GM18526 (cell line): ENCODE measurements around the gene RTEL1.

Experiments used
- POLR2A ChIP-seq: IDR thresholded peaks from 3 replicates; pipeline ENCODE4 v1.6.1; 2011; ENCODE audit not compliant: insufficient read length; ENCODE audit errors: extremely low read depth

The RTEL1 gene

DNA sequence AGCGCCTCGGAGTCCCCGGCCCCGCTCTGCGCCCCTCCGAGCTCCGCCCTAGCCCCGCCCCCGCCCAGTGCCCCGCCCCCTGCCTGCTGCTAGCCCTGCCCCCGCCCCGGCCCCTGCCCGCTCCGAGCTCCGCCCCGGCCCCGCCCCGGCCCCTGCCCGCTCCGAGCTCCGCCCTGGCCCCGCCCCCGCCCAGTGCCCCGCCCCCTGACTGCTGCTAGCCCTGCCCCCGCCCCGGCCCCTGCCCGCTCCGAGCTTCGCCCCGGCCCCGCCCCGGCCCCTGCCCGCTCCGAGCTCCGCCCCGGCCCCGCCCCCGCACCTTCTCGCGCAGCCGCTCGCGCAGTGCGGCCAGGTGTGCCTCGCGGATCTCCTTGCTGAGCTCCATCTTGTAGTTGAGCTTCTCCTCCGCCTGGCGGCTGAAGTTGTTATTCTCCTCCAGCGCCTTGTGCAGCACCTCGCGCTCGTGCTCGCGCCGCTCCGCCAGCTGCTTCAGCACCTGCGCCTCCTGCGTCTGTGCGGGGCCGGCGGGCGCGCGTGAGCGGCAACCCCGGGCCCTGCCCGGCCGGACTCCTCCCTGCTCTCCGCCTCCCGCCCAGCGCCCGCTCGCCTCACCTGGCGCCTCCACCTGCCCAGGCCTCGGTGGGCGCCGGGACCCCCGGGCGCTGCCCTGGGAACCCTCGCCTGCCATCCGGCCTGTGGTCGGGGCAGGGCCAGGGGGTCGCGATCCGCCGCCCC, 16.2 kb upstream of the RTEL1 start:
- no peak for TF ChIP-seq POLR2A

DNA sequence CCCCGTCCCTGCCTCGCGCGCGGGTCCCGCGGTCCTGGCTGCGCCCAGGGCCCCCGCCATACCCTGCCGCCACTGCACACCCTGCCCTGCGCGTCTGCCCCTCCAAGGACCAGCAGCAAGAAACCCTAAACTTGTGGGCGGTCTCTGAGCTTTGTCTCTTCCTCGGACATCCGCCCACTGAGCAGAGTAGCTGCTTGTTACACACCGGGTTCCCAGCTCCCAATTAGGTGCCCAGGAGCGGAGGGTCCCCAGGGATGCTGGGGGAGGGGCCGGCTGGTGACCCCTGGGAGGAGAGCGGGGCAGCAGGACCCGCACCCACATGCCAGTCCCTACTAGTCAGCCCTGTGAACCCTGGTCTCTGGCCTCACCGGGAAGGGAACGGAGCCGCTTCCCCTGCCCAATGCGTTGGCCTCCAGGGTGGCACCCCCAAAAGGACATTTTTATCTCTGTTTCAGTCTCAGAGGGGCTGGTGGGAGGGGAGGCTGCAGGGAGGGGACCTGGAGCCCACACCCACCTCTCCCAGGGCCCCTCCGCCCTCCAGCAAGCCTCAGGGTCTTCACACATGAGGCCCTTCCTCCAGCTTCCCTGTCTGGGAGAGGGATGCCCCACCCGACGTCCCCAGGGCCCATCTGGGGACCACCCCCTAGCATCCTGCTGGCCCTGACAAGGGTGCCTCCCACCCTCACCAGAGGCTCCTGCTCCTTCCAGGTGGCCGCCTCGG, 15.4 kb upstream of the RTEL1 start:
- no peak for TF ChIP-seq POLR2A

DNA sequence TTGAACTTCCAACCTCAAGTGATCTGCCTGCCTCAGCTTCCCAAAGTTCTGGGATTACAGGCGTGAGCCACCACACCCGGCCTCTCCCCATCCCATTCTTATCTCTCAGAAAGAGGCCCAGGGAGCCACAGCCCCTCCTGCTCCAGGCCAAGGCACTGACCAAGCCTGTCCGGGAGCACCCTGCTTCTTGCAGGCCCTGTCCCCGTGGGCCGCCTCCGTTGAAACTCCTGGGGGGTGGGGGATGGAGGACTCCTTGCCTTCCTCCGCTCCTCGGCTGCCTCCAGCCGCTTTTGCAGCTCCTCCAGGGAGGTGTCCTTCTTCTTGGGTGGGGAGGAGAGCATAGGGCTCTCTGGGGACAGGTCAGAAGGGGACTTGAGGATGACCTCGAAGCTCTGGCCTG, 14.6 kb upstream of the RTEL1 start:
- TF ChIP-seq POLR2A, result no peak

DNA sequence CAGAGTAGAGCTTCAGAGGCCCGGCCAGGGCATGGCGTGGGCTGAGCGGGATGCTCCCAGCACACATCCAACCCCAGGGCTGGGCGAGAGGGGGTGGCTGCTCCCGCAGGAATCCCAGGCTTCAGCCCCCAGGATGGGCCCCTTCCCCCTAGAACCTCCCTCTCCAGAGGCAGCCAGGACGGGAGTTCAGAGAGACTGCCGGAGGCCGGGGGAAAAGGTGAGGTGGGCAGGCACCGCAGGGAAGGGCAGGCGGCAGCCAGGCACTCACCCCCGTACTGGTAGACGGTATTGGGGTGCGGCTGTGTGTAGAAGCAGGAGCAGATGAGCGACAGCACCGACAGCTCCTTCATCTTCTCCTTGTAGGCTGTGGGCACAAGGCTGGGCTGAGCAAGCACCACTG, 14.2 kb upstream of the RTEL1 start:
- no peak for TF ChIP-seq POLR2A

DNA sequence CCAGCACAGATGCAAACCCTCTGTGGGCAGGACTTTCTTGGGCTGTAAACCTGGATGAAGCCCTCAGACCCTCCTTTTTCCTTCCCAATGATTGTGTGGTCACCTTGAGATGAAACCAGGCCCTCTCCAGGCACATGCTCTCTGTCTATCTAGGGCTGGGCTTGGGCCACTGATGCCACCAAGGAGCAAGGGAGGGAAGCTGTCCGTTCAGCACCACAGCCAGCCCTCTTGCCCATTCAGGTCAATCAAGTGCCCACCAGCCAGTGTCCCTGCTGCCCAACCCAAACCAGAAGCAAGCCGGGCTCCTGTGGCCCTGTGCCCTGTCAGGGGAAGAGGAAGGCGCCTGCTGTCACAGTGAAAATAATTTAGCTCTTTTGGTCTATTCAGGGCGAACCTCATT, 12.9 kb upstream of the RTEL1 start:
- TF ChIP-seq POLR2A, result no peak

DNA sequence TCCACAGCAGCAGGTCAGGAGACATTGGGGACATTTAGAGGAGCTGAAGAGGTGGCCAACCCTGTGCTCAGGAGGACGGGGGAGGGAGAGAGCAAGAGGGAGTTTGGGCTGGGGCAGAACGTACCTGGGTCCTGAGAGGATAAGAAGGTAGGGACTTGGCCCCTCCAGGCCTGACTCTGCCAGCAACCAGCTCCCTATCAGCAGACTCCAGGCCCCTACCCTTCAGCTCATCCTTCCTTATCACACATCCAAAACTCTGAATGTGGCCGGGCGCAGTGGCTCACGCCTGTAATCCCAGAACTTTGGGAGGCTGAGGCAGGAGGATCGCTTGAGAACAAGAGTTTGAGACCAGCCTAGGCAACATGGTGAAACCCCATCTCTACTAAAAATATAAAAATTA, 9.9 kb upstream of the RTEL1 start:
- no peak for TF ChIP-seq POLR2A

DNA sequence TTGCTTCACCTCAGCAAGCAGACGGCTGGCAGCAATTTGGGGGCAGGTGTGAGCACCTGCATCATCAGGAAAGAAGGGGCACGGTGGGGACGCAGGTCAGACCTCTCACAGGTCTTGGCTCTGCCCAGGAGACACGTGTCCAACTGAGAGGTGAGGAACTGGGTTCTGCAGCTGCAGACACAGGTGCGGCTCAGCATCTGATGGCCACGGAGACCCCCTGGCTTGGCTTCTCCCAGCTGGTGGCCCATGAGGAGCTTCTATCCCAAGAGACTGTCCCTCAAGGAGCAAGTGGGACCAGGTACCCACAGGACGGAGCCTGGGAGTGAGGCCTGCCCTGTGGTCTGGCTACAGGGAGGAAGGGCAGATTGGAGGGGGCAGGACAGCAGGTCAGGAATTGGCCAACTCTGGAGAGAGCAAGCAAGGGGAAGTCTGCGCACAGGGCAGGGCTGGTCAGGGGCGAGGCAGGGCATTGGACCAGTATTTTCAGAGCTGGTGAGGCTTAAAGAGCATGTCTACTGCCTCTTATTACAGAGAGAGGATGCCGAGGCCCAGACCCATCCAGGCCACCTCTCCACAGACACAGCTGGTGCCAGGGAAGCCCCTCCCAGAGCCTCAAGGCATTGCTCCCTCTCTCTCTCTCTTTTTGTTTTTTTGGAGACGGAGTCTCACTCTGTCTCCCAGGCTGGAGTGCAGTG, 9.1 kb upstream of the RTEL1 start:
- no peak for TF ChIP-seq POLR2A

DNA sequence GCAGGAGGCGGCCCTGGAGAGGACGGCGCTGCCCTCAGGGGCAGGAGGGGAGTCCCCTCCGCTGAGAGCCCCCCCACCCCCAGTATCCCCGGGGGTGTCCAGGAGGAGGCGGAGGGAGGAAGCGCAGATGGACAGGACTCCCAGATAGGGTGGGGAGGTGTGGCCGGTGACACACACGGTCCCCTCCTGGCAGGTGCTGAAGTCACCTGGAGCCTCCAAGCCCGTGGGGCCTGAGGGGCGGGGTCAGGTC, 6.2 kb upstream of the RTEL1 start:
- no peak for TF ChIP-seq POLR2A

DNA sequence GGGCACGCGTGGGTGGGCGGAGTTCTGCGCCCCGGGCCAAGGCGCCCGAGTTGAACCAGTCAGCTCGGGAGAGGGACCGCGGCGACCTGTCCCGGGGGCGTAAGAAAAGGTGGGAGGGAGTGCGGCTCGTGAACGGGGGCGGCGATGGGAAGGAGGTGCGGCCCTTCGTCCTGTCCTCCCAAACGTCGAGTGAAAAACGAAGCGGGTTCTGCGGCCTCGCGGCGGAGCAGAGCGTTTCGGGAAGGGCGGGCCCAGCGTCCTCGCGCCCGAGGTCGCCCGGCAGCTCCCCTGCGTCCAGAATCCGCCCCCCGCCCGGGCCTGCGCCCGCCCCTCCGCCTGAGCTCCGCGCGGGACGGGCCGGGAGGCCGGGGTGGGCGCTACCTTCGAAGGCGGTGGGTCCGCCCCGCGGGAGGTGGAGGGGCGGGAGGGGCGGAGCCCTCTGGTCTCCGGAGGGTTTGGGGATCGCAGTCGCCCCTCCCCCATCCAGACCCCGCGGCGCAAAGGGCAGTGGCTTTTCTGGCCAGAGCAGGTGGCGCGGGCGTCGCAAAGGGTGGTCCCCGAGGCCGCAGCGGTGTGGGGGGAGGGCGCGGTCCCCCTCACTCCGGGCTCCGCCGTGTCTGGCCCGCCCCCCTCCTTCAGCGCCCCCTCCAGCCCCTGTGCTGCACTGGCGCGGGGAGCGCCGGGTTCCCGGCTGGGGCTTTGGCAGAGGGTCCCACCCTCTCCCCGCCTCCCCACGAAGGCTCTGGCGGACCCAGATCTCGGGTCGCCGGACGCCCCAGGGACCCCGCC, 5.7 kb upstream of the RTEL1 start:
- TF ChIP-seq POLR2A, result no peak

DNA sequence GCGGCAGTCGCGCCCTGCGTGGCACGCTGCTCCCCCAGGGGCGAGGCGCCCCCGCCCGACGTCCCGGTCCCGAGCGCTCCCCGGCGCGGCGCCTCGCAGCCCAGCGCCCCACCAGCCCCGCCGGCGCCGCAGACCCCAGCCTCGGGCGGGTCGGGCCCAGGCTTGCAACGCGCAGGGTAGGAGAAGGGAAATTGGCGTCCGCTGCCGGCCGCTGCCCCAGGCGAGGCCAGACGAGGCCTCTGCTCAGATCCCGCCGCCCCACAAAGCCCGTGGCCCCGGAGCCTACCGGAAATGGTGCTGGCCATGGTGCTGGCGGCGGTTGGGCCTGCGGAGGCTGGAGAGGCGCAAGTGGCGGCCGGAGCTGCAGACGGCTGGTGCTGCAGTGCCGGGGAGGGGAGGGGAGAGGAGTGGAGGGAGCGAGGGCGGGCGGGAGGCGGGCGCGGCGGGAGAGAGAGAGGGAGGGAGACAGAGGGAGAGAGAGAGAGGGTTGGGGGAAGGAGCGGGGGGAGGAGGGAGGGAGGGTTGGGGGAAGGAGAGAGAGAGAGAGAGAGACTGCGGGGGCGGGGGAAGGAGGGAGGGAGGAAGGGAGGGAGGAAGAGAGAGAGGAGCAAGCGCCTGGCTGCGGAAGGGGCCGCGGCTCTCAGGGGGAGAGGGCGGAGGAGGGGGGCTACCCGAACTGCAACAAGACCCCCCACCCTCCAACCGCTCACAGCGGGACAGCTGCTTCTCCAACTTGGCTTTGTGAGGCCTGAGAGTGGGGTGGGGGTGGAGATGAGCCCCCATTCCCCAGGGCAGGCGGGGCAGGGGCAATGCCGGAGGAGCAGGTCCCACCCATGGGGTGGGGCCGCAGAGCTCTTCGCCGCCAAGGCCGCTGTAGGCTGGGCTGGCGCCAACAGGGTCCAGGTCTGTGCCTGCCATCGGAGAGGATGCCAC, 4.8 kb upstream of the RTEL1 start, which contains the start of gene STMN3:
Gene STMN3 (minus strand): TSS at position 384 of the 933 bp plus-strand sequence. CDS start 79 bp downstream, at position 305.
- no peak for TF ChIP-seq POLR2A

DNA sequence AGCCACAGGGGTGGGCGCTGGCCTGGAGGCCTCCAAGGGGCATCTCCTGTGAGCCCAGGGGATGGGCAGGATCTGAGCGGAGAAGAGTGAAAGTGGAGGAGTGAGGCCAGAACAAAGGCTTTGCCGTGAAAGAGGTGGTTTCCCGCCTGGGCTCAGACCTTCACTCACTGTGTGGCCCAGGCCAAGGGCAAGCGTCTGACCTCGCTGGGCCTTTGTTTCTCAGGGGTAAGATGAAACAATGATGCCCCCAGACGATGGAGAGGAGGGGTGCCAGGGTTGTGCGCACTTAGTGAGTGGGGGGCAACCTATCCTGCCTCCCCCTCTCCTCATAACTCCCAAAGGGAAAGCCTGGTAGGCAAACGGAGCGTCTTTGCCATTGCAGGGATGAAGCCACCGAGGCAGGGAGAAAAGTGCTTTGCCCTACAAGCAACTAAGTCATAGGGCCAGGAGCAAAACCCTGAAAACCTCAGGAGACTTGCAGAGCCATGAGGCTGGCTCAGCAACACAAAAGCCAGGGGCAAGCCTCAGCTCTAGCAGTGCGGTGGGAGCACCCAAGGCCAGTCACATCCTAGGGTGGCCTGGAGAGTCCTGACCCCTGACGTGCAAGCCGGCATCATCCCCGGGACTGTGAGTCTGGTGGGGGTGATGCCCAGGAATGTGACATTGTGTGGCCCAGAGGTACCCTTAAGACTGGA, 4.0 kb upstream of the RTEL1 start:
- no peak for TF ChIP-seq POLR2A

DNA sequence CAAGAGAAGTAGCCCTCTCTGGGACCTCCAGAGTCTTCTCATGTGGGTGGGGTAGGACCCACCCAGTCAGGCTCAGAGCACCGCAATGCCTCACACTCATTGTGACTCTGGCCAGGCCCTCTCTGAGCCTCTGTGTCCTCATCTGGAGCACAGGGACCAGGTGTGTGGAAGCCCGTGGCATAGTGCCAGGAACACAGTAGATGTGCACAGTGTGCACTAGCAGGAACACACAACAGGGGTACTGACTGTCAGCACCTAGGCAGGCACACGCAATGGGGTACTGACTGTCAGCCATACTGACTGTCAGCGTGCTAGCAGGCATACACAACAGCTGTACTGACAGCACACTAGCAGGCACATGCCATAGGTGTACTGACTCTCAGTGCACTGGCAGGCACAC, 2.9 kb upstream of the RTEL1 start:
- no peak for TF ChIP-seq POLR2A

DNA sequence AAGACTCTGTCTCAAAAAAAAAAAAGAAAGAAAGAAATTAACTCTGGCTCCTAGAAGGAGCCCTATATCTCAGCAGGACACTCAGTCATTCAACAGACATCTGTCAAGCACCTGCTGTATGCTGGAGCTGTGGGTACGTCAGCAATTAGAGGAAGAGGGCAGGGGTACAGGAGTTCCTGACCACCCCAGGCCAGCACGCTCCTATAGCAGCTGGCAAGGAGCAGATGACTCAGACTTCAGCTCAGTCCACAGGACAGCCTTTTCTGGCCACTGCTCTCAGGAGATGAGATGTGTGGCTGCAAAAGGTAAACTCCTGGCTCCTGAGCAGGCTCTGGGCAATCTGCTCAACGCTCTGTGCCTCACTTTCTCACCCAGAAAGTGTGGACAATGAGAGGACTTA, 1.7 kb upstream of the RTEL1 start:
- TF ChIP-seq POLR2A, result no peak

DNA sequence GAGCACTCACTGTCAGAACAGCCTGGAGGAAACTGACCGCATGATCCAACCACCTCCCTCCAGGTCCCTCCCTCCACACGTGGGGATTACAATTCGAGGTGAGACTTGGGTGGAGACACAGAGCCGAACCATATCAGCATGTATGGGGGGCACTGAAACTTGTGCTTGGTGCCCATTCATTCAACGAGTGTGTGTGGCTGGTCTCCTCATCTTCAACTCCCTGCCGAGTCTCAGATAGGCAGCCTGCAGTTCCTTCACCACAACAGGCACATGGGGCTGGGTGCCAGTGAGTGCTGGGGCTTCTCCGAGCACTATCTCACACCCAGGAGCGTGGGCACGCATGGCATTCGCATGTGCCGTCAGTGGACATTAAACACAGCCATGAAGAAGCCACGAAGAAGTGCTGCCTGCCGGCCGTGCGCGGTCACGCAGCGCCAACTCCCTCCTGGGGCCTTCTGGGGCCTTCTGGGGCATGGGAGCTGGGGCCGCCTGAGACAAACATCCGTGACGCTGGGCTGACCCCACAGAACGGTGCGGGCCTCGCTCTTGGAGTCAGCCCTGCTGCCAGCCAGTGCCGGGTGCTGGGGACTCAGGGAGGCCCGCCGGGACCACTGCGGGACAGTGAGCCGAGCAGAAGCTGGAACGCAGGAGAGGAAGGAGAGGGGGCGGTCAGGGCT, 714 bp upstream of the RTEL1 start:
- no peak for TF ChIP-seq POLR2A

DNA sequence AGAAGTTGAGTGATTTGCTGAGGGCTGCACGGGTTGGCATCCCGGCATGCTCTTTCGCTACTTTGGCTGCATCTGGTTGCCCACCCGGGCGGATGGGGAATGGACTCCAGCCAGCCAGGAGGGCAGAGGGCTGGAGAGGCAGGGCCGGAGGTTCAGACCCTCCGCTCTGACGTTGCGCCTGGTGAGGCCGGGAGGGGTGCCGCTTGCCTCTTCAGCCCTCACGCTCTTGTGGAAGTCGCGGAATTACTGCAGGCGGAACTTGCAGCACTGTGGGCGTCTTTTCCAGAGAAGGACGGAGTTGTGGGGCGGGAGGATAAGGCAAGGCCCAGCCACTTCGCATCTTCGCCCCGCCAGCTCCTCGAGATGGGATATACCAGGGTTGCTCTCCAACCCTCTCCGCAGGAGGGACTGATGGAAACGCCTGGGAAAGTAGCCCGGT, 656 bp downstream of the RTEL1 start:
- TF ChIP-seq POLR2A, result no peak
